Measurements from ENCODE around the gene RTTN. TPM values are rescaled to one million over a fixed set of nuclear protein-coding genes. Genes with fewer than 3 reads are reported as not detected.

RTTN gene
- polyA plus RNA-seq, 3 donors = 0.22 to 2.7 (median 0.25) TPM

DNA sequence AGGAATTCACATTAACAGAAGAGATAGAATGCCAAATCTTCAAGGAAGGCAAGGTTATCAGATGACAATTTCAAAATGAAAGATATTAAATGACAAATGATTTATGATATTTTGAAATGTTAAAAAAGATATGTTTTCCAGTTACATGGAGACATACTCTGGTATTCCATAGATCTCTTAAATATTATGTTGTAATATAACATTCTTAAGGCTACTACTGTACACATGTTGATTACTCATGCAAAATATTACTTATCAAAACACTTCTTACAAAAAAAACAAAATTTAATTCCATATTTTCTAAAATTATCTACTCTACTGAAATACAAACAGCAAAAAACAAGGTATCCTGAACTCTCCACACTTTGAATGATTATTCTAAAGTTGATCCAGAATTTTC, 22.9 kb downstream of the RTTN start:
- intact Hi-C loops (cut with micrococcal nuclease) = no loop called here
- TF ChIP-seq, protein P1, sequence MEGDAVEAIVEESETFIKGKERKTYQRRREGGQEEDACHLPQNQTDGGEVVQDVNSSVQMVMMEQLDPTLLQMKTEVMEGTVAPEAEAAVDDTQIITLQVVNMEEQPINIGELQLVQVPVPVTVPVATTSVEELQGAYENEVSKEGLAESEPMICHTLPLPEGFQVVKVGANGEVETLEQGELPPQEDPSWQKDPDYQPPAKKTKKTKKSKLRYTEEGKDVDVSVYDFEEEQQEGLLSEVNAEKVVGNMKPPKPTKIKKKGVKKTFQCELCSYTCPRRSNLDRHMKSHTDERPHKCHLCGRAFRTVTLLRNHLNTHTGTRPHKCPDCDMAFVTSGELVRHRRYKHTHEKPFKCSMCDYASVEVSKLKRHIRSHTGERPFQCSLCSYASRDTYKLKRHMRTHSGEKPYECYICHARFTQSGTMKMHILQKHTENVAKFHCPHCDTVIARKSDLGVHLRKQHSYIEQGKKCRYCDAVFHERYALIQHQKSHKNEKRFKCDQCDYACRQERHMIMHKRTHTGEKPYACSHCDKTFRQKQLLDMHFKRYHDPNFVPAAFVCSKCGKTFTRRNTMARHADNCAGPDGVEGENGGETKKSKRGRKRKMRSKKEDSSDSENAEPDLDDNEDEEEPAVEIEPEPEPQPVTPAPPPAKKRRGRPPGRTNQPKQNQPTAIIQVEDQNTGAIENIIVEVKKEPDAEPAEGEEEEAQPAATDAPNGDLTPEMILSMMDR (IDR thresholded peaks at IDR 0.05) = no peak
- Histone ChIP-seq H3K27me3 (ENCODE audit: control insufficient read depth in 2 of 2, insufficient read depth in 2 of 2, low read length in 2 of 2) (no peaks in the 10 kb centered on the region), H3K36me3 (replicated peaks in 1 of 2; ENCODE audit: control insufficient read depth in 1 of 2, insufficient read depth in 2 of 2, low read length in 2 of 2) (peaks cover 5 to 41% of the 10 kb centered on the region in 2 donors), H3K27ac (ENCODE audit: low read depth in 1 of 2, low read length in 2 of 2) (no peak overlapping the region), H4K20me1 (ENCODE audit: insufficient read depth, low read length) (no peaks in the 10 kb centered on the region), H3K9ac (ENCODE audit: insufficient read depth, low read length, poor library complexity, severe bottlenecking) (no peak overlapping the region), H2AFZ (ENCODE audit: insufficient read depth, low read depth, low read length, poor library complexity, severe bottlenecking) (no peak overlapping the region), H3K4me2 (replicated peaks; ENCODE audit: extremely low read depth, low read length, poor library complexity, severe bottlenecking) (no peak overlapping the region), H3K4me3 (replicated peaks in 1 of 3; ENCODE audit: low read depth in 2 of 3, low read length in 3 of 3) (no peak overlapping the region), H3K4me1 (ENCODE audit: control insufficient read depth in 1 of 2, insufficient read depth in 2 of 2, low read length in 2 of 2) (no peaks in the 10 kb centered on the region), H3K79me2 (ENCODE audit: insufficient read depth, low read length) (no peaks in the 10 kb centered on the region), H3K9me3 (replicated peaks in 1 of 2; ENCODE audit: control insufficient read depth in 1 of 2, insufficient read depth in 1 of 2, low read length in 2 of 2) (no peaks in the 10 kb centered on the region)
- Mint-ChIP-seq H3K4me3 (no peak overlapping the region), H3K4me1 (no peaks in the 10 kb centered on the region), H3K9me3 (peaks cover 0 to 3% (median 0%) of the 10 kb centered on the region in 7 donors), H3K27ac (no peak overlapping the region), H3K27me3 (ENCODE audit: low read depth in 3 of 3) (no peaks in the 10 kb centered on the region), H3K36me3 (peaks cover 48 to 58% of the 10 kb centered on the region in 2 donors)
- no peak for DNase-seq

DNA sequence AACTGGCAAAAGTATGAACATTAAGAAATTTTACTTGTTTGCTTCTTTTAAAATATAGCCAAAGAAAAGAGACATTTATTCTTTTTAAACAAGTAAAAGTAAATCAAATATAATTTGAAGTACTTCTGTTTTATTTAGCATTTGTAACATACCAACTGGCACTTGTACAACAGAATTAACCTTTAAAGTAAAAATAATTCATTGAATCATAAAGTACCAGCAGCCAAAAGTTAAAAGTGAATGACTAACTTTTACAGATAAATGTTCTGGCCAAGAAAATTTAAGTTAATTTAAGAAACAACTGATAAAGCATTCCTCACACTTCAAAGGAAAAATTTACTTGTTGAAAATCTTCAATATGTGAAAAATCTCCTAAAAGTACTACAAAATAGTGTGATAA, 23.8 kb downstream of the RTTN start:
- H3K4me1 Mint-ChIP-seq = no peaks in the 10 kb centered on the region
- no peaks in the 10 kb centered on the region for H3K9me3 ChIP-seq (replicated peaks in 1 of 2; ENCODE audit: control insufficient read depth in 1 of 2, insufficient read depth in 1 of 2, low read length in 2 of 2)
- H3K4me1 ChIP-seq (ENCODE audit: control insufficient read depth in 1 of 2, insufficient read depth in 2 of 2, low read length in 2 of 2) = no peaks in the 10 kb centered on the region
- DNase-seq = no peak
- H3K4me2 ChIP-seq (replicated peaks; ENCODE audit: extremely low read depth, low read length, poor library complexity, severe bottlenecking) = no peak overlapping the region
- H3K27me3 ChIP-seq (ENCODE audit: control insufficient read depth in 2 of 2, insufficient read depth in 2 of 2, low read length in 2 of 2) = no peaks in the 10 kb centered on the region
- H3K36me3 ChIP-seq (replicated peaks in 1 of 2; ENCODE audit: control insufficient read depth in 1 of 2, insufficient read depth in 2 of 2, low read length in 2 of 2) = peaks cover 6 to 34% of the 10 kb centered on the region in 2 donors
- peaks cover 0 to 3% (median 0%) of the 10 kb centered on the region in 7 donors for H3K9me3 Mint-ChIP-seq
- H2AFZ ChIP-seq (ENCODE audit: insufficient read depth, low read depth, low read length, poor library complexity, severe bottlenecking) = no peak overlapping the region
- no peak overlapping the region for H3K27ac Mint-ChIP-seq
- no peak overlapping the region for H3K4me3 Mint-ChIP-seq
- intact Hi-C loops (cut with micrococcal nuclease) = no loop called here
- no peaks in the 10 kb centered on the region for H3K27me3 Mint-ChIP-seq (ENCODE audit: low read depth in 3 of 3)
- no peak overlapping the region for H3K4me3 ChIP-seq (replicated peaks in 1 of 3; ENCODE audit: low read depth in 2 of 3, low read length in 3 of 3)
- H4K20me1 ChIP-seq (ENCODE audit: insufficient read depth, low read length) = no peaks in the 10 kb centered on the region
- no peaks in the 10 kb centered on the region for H3K79me2 ChIP-seq (ENCODE audit: insufficient read depth, low read length)
- no peak overlapping the region for H3K27ac ChIP-seq (ENCODE audit: low read depth in 1 of 2, low read length in 2 of 2)
- no peak overlapping the region for H3K9ac ChIP-seq (ENCODE audit: insufficient read depth, low read length, poor library complexity, severe bottlenecking)
- TF ChIP-seq, protein P1 (IDR thresholded peaks at IDR 0.05) = no peak
- peaks cover 43 to 53% of the 10 kb centered on the region in 2 donors for H3K36me3 Mint-ChIP-seq

Measured in CD14-positive monocyte (primary cell).